ENCODE data around the gene ACP3. TPM values are rescaled to one million over a fixed set of nuclear protein-coding genes. Genes with fewer than 3 reads are reported as not detected.
A peak's percentile ranks its signal among the peaks of the same experiment; 100 is the strongest.

ACP3 gene
- total RNA-seq, 1 experiment from 2014 or later, result 14.6 TPM

GRCh38 chr3:132346841-132347736, 29.9 kb downstream of the ACP3 start:
- intact Hi-C loops (cut with micrococcal nuclease; ENCODE audit: unreplicated experiment), result no loop called here
- peak overlapping the region; percentile 27 for H3K27ac ChIP-seq (ENCODE audit: low read depth, low read length, poor library complexity, severe bottlenecking)
- no peak overlapping the region for H3K4me3 ChIP-seq (ENCODE audit: low read depth, low read length, poor library complexity, severe bottlenecking)
- no peaks in the 10 kb centered on the region for H3K4me1 ChIP-seq (ENCODE audit: insufficient read depth, low read length, poor library complexity, severe bottlenecking)
- H3K36me3 ChIP-seq (ENCODE audit: insufficient read depth, low read length, poor library complexity, severe bottlenecking), result no peaks in the 10 kb centered on the region
- peak; percentile 12 for DNase-seq (ENCODE audit: low spot score)
- ChIA-PET POLR2A (ENCODE audit: low non-redundant PET) (no interaction called here), CTCF (no interaction called here)
- H3K27me3 ChIP-seq (replicated peaks; ENCODE audit: insufficient read depth, low read depth, low read length, poor library complexity), result no peaks in the 10 kb centered on the region
- no peak for TF ChIP-seq EZH2 (IDR thresholded peaks at IDR 0.05; ENCODE audit: borderline replicate concordance, low read depth, low read length, poor library complexity, severe bottlenecking)
- TF ChIP-seq, protein P1, sequence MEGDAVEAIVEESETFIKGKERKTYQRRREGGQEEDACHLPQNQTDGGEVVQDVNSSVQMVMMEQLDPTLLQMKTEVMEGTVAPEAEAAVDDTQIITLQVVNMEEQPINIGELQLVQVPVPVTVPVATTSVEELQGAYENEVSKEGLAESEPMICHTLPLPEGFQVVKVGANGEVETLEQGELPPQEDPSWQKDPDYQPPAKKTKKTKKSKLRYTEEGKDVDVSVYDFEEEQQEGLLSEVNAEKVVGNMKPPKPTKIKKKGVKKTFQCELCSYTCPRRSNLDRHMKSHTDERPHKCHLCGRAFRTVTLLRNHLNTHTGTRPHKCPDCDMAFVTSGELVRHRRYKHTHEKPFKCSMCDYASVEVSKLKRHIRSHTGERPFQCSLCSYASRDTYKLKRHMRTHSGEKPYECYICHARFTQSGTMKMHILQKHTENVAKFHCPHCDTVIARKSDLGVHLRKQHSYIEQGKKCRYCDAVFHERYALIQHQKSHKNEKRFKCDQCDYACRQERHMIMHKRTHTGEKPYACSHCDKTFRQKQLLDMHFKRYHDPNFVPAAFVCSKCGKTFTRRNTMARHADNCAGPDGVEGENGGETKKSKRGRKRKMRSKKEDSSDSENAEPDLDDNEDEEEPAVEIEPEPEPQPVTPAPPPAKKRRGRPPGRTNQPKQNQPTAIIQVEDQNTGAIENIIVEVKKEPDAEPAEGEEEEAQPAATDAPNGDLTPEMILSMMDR (conservative IDR thresholded peaks at IDR 0.05; ENCODE audit: low read depth, low read length), result no peak
- no peaks in the 10 kb centered on the region for H3K9me3 ChIP-seq (ENCODE audit: low read depth, low read length, poor library complexity, severe bottlenecking)
- no TSS peak for BruUV-seq (replicated peaks)

GRCh38 chr3:132347811-132348210, 30.6 kb downstream of the ACP3 start:
- DNase-seq (ENCODE audit: low spot score), result no peak
- intact Hi-C loops (cut with micrococcal nuclease; ENCODE audit: unreplicated experiment), result no loop called here
- no peaks in the 10 kb centered on the region for H3K9me3 ChIP-seq (ENCODE audit: low read depth, low read length, poor library complexity, severe bottlenecking)
- no TSS peak for BruUV-seq (replicated peaks)
- TF ChIP-seq EZH2 (IDR thresholded peaks at IDR 0.05; ENCODE audit: borderline replicate concordance, low read depth, low read length, poor library complexity, severe bottlenecking), result no peak
- TF ChIP-seq, protein P1 (conservative IDR thresholded peaks at IDR 0.05; ENCODE audit: low read depth, low read length), result no peak
- POLR2A ChIA-PET (ENCODE audit: low non-redundant PET), result no interaction called here
- CTCF ChIA-PET, result no interaction called here
- no peaks in the 10 kb centered on the region for H3K4me1 ChIP-seq (ENCODE audit: insufficient read depth, low read length, poor library complexity, severe bottlenecking)
- no peaks in the 10 kb centered on the region for H3K27me3 ChIP-seq (replicated peaks; ENCODE audit: insufficient read depth, low read depth, low read length, poor library complexity)
- H3K4me3 ChIP-seq (ENCODE audit: low read depth, low read length, poor library complexity, severe bottlenecking), result no peak overlapping the region
- H3K36me3 ChIP-seq (ENCODE audit: insufficient read depth, low read length, poor library complexity, severe bottlenecking), result no peaks in the 10 kb centered on the region
- H3K27ac ChIP-seq (ENCODE audit: low read depth, low read length, poor library complexity, severe bottlenecking), result no peak overlapping the region

DNA sequence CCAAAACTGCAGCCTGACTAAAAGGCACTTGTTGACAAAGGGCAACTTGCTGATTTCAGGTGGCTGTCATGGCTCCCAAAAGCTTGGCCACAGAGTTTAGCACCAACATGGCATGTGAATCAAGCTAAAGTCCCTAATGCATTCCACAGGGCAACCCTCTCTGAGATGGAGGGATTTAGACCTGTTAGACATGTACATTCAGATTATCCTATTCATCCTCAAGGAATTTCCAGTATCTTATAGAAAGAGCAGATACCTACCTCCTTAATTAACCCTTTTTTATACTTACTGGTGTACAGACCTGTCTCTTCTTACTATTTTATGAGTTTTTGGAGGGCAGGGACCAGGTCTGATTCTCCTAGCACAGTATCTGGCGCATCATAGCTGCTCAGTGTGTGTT, 31.3 kb downstream of the ACP3 start:
- TF ChIP-seq, protein P1 (conservative IDR thresholded peaks at IDR 0.05; ENCODE audit: low read depth, low read length), result no peak
- TF ChIP-seq EZH2 (IDR thresholded peaks at IDR 0.05; ENCODE audit: borderline replicate concordance, low read depth, low read length, poor library complexity, severe bottlenecking), result no peak
- Histone ChIP-seq H3K4me1 (ENCODE audit: insufficient read depth, low read length, poor library complexity, severe bottlenecking) (no peaks in the 10 kb centered on the region), H3K4me3 (ENCODE audit: low read depth, low read length, poor library complexity, severe bottlenecking) (no peak overlapping the region), H3K36me3 (ENCODE audit: insufficient read depth, low read length, poor library complexity, severe bottlenecking) (no peaks in the 10 kb centered on the region), H3K27ac (ENCODE audit: low read depth, low read length, poor library complexity, severe bottlenecking) (no peak overlapping the region), H3K27me3 (replicated peaks; ENCODE audit: insufficient read depth, low read depth, low read length, poor library complexity) (no peaks in the 10 kb centered on the region), H3K9me3 (ENCODE audit: low read depth, low read length, poor library complexity, severe bottlenecking) (no peaks in the 10 kb centered on the region)
- POLR2A ChIA-PET (ENCODE audit: low non-redundant PET), result interaction anchor here (0.7 kb wide), 1 partner anchor 12 kb away, joined by 3 read pairs; no protein-coding TSS in a partner anchor
- DNase-seq (ENCODE audit: low spot score), result no peak
- CTCF ChIA-PET, result no interaction called here
- no TSS peak for BruUV-seq (replicated peaks)
- intact Hi-C loops (cut with micrococcal nuclease; ENCODE audit: unreplicated experiment), result no loop called here
